ENCODE measurements around the gene GCNT1. TPM values are rescaled to one million over a fixed set of nuclear protein-coding genes. Genes with fewer than 3 reads are reported as not detected.
"Not testable (repeated sequence)": the region's sequence is repeated elsewhere in the genome, so short reads cannot be mapped to it uniquely, and the experiment has no call there.

GCNT1 gene
- total RNA-seq, 1 experiment from 2014 or later, result 15.3 TPM

DNA sequence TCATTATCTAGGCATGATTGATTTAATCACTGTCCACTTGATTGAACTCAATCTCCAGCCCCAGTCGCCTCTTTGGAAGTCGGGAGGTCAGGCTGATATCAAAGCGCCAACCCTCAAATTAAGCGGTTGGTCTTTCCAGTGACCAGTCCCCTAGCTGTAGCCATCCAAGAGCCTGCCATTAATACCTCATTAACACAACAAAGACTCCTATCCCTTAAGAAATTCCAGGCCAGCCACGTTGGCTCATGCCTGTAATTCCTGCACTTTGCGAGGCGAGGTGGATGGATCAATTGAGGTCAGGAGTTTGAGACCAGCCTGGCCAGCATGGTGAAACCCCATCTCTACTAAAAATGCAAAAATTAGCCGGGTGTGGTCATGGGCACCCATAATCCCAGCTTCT, 27.4 kb upstream of the GCNT1 start:
- H3K27ac ChIP-seq, result no peak overlapping the region
- H3K79me2 ChIP-seq (ENCODE audit: low read depth), result no peaks in the 10 kb centered on the region
- BruUV-seq (replicated peaks), result no TSS peak
- intact Hi-C loops (cut with micrococcal nuclease; ENCODE audit: unreplicated experiment), result no loop called here
- no peaks in the 10 kb centered on the region for H3K9me3 ChIP-seq (ENCODE audit: insufficient read depth, low read depth)
- no peak overlapping the region for H2AFZ ChIP-seq
- no peaks in the 10 kb centered on the region for H4K20me1 ChIP-seq (ENCODE audit: insufficient read depth)
- no peaks in the 10 kb centered on the region for H3F3A ChIP-seq (ENCODE audit: insufficient read depth, low read depth)
- H3K27me3 ChIP-seq (ENCODE audit: insufficient read depth, low read depth), result no peaks in the 10 kb centered on the region
- TF ChIP-seq EZH2 (IDR thresholded peaks at IDR 0.05; ENCODE audit: low read depth), result no peak
- TF ChIP-seq, protein P1, sequence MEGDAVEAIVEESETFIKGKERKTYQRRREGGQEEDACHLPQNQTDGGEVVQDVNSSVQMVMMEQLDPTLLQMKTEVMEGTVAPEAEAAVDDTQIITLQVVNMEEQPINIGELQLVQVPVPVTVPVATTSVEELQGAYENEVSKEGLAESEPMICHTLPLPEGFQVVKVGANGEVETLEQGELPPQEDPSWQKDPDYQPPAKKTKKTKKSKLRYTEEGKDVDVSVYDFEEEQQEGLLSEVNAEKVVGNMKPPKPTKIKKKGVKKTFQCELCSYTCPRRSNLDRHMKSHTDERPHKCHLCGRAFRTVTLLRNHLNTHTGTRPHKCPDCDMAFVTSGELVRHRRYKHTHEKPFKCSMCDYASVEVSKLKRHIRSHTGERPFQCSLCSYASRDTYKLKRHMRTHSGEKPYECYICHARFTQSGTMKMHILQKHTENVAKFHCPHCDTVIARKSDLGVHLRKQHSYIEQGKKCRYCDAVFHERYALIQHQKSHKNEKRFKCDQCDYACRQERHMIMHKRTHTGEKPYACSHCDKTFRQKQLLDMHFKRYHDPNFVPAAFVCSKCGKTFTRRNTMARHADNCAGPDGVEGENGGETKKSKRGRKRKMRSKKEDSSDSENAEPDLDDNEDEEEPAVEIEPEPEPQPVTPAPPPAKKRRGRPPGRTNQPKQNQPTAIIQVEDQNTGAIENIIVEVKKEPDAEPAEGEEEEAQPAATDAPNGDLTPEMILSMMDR (conservative IDR thresholded peaks at IDR 0.05), result no peak
- no peak for DNase-seq
- no peaks in the 10 kb centered on the region for H3K9me2 ChIP-seq (ENCODE audit: insufficient read depth)
- peaks cover 14% of the 10 kb centered on the region for H3K4me1 ChIP-seq (replicated peaks; ENCODE audit: insufficient read depth)
- no peak overlapping the region for H3K4me3 ChIP-seq
- CTCF ChIA-PET, result interaction anchor here (0.7 kb wide), 1 partner anchor 229 kb away, joined by 3 read pairs; no protein-coding TSS in a partner anchor
- H3K4me2 ChIP-seq, result no peak overlapping the region
- POLR2A ChIA-PET (ENCODE audit: unreplicated experiment), result no interaction called here
- H3K36me3 ChIP-seq (ENCODE audit: low read depth), result no peaks in the 10 kb centered on the region

DNA sequence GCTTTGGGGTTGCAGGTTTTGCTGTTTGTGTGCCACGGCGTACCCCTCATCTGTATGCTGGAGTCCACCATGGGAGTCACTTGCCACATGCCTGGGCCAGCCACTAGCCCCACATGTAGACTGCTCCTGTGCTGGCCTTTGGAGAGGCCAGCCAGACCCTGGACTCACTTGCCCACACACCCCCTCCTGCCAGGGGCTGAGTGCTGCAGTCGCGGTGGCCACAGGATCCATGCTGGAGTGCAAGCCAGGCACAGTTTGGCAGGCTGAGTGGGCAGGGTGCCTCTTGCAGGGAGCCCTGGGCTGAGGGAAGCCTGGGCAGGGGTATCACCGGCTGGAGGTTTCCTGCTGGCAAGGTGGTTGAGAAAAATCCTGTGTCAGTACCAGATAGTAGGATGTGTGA, 25.6 kb upstream of the GCNT1 start:
- peak overlapping the region; percentile 4; the same call in 1 of the 2 replicates for H3K27ac ChIP-seq
- peak overlapping the region; percentile 23; the same call in 1 of the 2 replicates for H3K4me2 ChIP-seq
- no peaks in the 10 kb centered on the region for H3K9me2 ChIP-seq (ENCODE audit: insufficient read depth)
- no peak overlapping the region for H3K4me3 ChIP-seq
- H3K9me3 ChIP-seq (ENCODE audit: insufficient read depth, low read depth), result no peaks in the 10 kb centered on the region
- ChIA-PET POLR2A (ENCODE audit: unreplicated experiment) (no interaction called here), CTCF (no interaction called here)
- peaks cover 14% of the 10 kb centered on the region for H3K4me1 ChIP-seq (replicated peaks; ENCODE audit: insufficient read depth)
- no peak overlapping the region for H2AFZ ChIP-seq
- no peaks in the 10 kb centered on the region for H3K27me3 ChIP-seq (ENCODE audit: insufficient read depth, low read depth)
- no peak for TF ChIP-seq EZH2 (IDR thresholded peaks at IDR 0.05; ENCODE audit: low read depth)
- TF ChIP-seq, protein P1 (conservative IDR thresholded peaks at IDR 0.05), result no peak
- H3K79me2 ChIP-seq (ENCODE audit: low read depth), result no peaks in the 10 kb centered on the region
- no peaks in the 10 kb centered on the region for H3K36me3 ChIP-seq (ENCODE audit: low read depth)
- intact Hi-C loops (cut with micrococcal nuclease; ENCODE audit: unreplicated experiment), result no loop called here
- no TSS peak for BruUV-seq (replicated peaks)
- H4K20me1 ChIP-seq (ENCODE audit: insufficient read depth), result no peaks in the 10 kb centered on the region
- DNase-seq, result no peak
- no peaks in the 10 kb centered on the region for H3F3A ChIP-seq (ENCODE audit: insufficient read depth, low read depth)

DNA sequence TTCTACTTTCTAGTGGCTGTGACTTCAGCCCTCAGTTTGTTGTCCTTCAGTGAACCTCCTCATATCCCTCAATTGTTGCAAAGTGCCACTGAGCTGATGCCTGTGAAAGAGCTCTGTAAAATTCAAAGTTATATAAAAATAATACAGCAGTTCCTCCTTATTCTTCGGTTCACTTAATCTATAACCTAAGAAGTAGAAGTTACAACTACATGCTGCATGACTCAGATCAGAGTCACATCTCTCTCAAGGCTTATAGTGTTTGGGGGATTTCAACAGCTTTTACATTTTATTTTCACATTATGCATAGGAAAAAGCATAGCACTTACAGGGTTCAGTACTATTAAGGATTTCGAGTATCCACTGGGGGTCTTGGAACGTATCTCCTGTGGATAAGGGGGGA, 25.1 kb upstream of the GCNT1 start:
- no TSS peak for BruUV-seq (replicated peaks)
- no peaks in the 10 kb centered on the region for H3K27me3 ChIP-seq (ENCODE audit: insufficient read depth, low read depth)
- no peak overlapping the region for H3K4me3 ChIP-seq
- ChIA-PET POLR2A (ENCODE audit: unreplicated experiment) (no interaction called here), CTCF (no interaction called here)
- DNase-seq, result peak in 1 of 2 experiments; percentile 46
- peaks cover 14% of the 10 kb centered on the region for H3K4me1 ChIP-seq (replicated peaks; ENCODE audit: insufficient read depth)
- H3K36me3 ChIP-seq (ENCODE audit: low read depth), result no peaks in the 10 kb centered on the region
- no peak overlapping the region for H2AFZ ChIP-seq
- H3K9me3 ChIP-seq (ENCODE audit: insufficient read depth, low read depth), result no peaks in the 10 kb centered on the region
- H3K4me2 ChIP-seq, result peak overlapping the region; percentile 23; the same call in 1 of the 2 replicates
- no peaks in the 10 kb centered on the region for H3K9me2 ChIP-seq (ENCODE audit: insufficient read depth)
- H4K20me1 ChIP-seq (ENCODE audit: insufficient read depth), result no peaks in the 10 kb centered on the region
- H3K27ac ChIP-seq, result peak overlapping the region; percentile 4; the same call in 1 of the 2 replicates
- TF ChIP-seq, protein P1 (conservative IDR thresholded peaks at IDR 0.05), result no peak
- TF ChIP-seq EZH2 (IDR thresholded peaks at IDR 0.05; ENCODE audit: low read depth), result no peak
- intact Hi-C loops (cut with micrococcal nuclease; ENCODE audit: unreplicated experiment), result no loop called here
- H3F3A ChIP-seq (ENCODE audit: insufficient read depth, low read depth), result no peaks in the 10 kb centered on the region
- no peaks in the 10 kb centered on the region for H3K79me2 ChIP-seq (ENCODE audit: low read depth)

DNA sequence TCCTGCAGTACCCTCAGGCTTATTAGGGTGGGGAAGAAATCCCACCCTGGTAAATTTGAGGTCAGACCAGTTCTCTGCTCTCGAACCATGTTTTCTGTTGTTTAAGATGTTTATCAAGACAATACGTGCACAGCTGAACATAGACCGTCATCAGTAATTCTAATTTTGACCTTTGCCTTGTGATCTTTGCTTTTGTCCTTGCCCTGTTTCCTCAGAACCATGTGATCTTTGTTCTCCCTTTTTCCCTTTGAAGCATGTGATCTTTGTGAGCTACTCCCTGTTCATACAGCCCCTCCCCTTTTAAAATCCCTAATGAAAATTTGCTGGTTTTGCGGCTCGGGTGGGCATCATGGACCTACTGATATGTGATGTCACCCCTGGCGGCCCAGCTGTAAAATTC, 24.1 kb upstream of the GCNT1 start:
- H3F3A ChIP-seq (ENCODE audit: insufficient read depth, low read depth); H3K27me3 ChIP-seq (ENCODE audit: insufficient read depth, low read depth); H3K27ac ChIP-seq; intact Hi-C loops (cut with micrococcal nuclease; ENCODE audit: unreplicated experiment); H3K9me2 ChIP-seq (ENCODE audit: insufficient read depth); H4K20me1 ChIP-seq (ENCODE audit: insufficient read depth); DNase-seq; H3K4me3 ChIP-seq; H3K4me2 ChIP-seq; BruUV-seq (replicated peaks); H3K9me3 ChIP-seq (ENCODE audit: insufficient read depth, low read depth); H3K36me3 ChIP-seq (ENCODE audit: low read depth); H3K79me2 ChIP-seq (ENCODE audit: low read depth); POLR2A ChIA-PET (ENCODE audit: unreplicated experiment); CTCF ChIA-PET; H2AFZ ChIP-seq: not testable (repeated sequence)
- peaks cover 14% of the 10 kb centered on the region for H3K4me1 ChIP-seq (replicated peaks; ENCODE audit: insufficient read depth)

DNA sequence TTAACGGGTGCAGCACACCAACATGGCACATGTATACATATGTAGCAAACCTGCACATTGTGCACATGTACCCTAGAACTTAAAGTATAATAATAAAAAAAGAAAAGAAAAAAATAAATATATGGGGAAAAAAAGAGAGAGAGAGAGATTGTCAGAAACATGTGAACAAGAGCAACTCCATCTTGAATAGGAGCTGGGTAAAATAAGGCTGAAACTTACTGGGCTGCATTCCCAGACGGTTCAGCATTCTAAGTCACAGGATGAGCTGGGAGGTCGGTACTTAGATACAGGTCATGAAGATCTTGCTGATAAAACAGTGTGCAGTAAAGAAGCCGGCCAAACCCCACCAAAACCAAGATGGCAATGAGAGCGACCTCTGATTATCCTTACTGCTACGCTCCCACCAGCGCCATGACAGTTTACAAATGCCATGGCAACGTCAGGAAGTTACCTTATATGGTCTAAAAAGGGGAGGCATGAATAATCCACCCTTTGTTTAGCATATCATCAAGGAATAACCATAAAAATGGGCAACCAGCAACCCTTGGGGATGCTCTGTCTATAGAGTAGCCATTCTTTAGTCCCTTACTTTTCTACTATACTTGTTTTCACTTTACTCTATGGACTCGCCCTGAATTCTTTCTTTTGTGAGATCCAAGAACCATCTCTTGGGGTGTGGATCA, 21.8 kb upstream of the GCNT1 start:
- H3K9me3 ChIP-seq (ENCODE audit: insufficient read depth, low read depth); H3K27ac ChIP-seq; H3K79me2 ChIP-seq (ENCODE audit: low read depth); H2AFZ ChIP-seq; H3K9me2 ChIP-seq (ENCODE audit: insufficient read depth); H4K20me1 ChIP-seq (ENCODE audit: insufficient read depth); H3K36me3 ChIP-seq (ENCODE audit: low read depth); intact Hi-C loops (cut with micrococcal nuclease; ENCODE audit: unreplicated experiment); DNase-seq; H3K4me2 ChIP-seq; H3K4me3 ChIP-seq; CTCF ChIA-PET; H3K27me3 ChIP-seq (ENCODE audit: insufficient read depth, low read depth); POLR2A ChIA-PET (ENCODE audit: unreplicated experiment); BruUV-seq (replicated peaks): not testable (repeated sequence)
- H3K4me1 ChIP-seq (replicated peaks; ENCODE audit: insufficient read depth), result peaks cover 30% of the 10 kb centered on the region
- H3F3A ChIP-seq (ENCODE audit: insufficient read depth, low read depth), result peaks cover 11% of the 10 kb centered on the region; the same call in 1 of the 2 replicates

Measured in PC-9 (cell line).